Esophagus muscularis mucosa (tissue), 4 donors: ENCODE data around the gene IL4R. TPM values are rescaled to one million over a fixed set of nuclear protein-coding genes. Genes with fewer than 3 reads are reported as not detected.
A peak's percentile ranks its signal among the peaks of the same experiment; 100 is the strongest.

Experiments used
- DNase-seq: peaks from one replicate; pipeline ENCODE4 v3.0.0-alpha.2; 2017; ENCODE audit errors: extremely low spot score
- H3K27ac ChIP-seq, 4 donors: fragments of 200-600 bp; sonication (generic); replicated peaks in 1 of 4; 1 replicate in 3 of 4; 2 replicates in 1 of 4; pipeline ENCODE4 v1.5.1; 2016 to 2019; ENCODE audit warnings: mild to moderate bottlenecking in 1 of 4
- H3K27me3 ChIP-seq, 4 donors: fragments of 200-600 bp; sonication (generic); one replicate each; pipeline versions ENCODE4 v1.5.1 to v1.6.0; 2016 to 2019
- H3K36me3 ChIP-seq, 4 donors: fragments of 200-600 bp; sonication (generic); one replicate each; pipeline ENCODE4 v1.5.1; 2016 to 2019
- H3K4me1 ChIP-seq, 4 donors: fragments of 200-600 bp; sonication (generic); one replicate each; pipeline ENCODE4 v1.5.1; 2016 to 2019
- H3K4me3 ChIP-seq, 4 donors: fragments of 200-600 bp; sonication (generic); 1 replicate in 2 of 4; 2 replicates in 2 of 4; pipeline ENCODE4 v1.5.1; 2016 to 2019; ENCODE audit warnings: mild to moderate bottlenecking in 4 of 4, moderate library complexity in 1 of 4
- H3K9me3 ChIP-seq, 4 donors: fragments of 200-600 bp; sonication (generic); 1 replicate in 3 of 4; 2 replicates in 1 of 4; pipeline ENCODE4 v1.5.1; 2016 to 2019
- EP300 ChIP-seq: sonication (generic); formaldehyde crosslinking; IDR thresholded peaks from one replicate; pipeline ENCODE4 v1.6.1; 2017; ENCODE audit warnings: antibody characterized with exemption
- POLR2A ChIP-seq: fragments of 450-650 bp; IDR thresholded peaks from one replicate; pipeline ENCODE4 v1.6.1; 2017; ENCODE audit warnings: antibody characterized with exemption, moderate library complexity, mild to moderate bottlenecking, low read depth
- POLR2AphosphoS5 ChIP-seq, 2 donors: sonication (generic); formaldehyde crosslinking; IDR thresholded peaks; one replicate each; pipeline ENCODE4 v1.6.1; 2017; ENCODE audit warnings: antibody characterized with exemption in 2 of 2
- WGBS: methylation state at CpG from one replicate; pipeline ENCODE4 v1.1.5; 2018; 5-methylcytosine and 5-hydroxymethylcytosine counted together
- intact Hi-C: fragments of 100-400 bp; cut with DNase I; formaldehyde crosslinking; loops from one replicate; pipeline ENCODE4 v1.15.1; 2023
- total RNA-seq, 4 donors: library from RNA; depleted of rRNA; stranded (reverse); fragments of >200 nt; gene quantifications; one replicate each; pipeline versions ENCODE4 v1.1.0 to v1.2.1, GENCODE V29; 2016
- TF ChIP-seq, protein P1 (sequence below), 3 experiments: fragments of 200-600 bp in 2 of 3; fragments of 450-650 bp in 1 of 3; sonication (generic) in 2 of 3; IDR thresholded peaks; one replicate each; pipeline ENCODE4 v1.5.1; 2017 to 2019; ENCODE audit warnings: antibody characterized with exemption in 3 of 3, mild to moderate bottlenecking in 2 of 3, moderate library complexity in 1 of 3

Gene IL4R
- total RNA-seq, 4 donors from 2014 or later: 72.7 to 167 (median 116) TPM

DNA sequence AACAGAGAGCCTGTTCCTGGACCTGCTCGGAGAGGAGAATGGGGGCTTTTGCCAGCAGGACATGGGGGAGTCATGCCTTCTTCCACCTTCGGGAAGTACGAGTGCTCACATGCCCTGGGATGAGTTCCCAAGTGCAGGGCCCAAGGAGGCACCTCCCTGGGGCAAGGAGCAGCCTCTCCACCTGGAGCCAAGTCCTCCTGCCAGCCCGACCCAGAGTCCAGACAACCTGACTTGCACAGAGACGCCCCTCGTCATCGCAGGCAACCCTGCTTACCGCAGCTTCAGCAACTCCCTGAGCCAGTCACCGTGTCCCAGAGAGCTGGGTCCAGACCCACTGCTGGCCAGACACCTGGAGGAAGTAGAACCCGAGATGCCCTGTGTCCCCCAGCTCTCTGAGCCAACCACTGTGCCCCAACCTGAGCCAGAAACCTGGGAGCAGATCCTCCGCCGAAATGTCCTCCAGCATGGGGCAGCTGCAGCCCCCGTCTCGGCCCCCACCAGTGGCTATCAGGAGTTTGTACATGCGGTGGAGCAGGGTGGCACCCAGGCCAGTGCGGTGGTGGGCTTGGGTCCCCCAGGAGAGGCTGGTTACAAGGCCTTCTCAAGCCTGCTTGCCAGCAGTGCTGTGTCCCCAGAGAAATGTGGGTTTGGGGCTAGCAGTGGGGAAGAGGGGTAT is 48.9 kb downstream of the IL4R start:
- Histone ChIP-seq H3K4me3 (no peak overlapping the region), H3K27me3 (no peaks in the 10 kb centered on the region), H3K4me1 (peaks cover 9 to 41% (median 29%) of the 10 kb centered on the region in 4 donors), H3K9me3 (no peaks in the 10 kb centered on the region), H3K27ac (peak overlapping the region in 3 of 4 donors; percentile 44 to 65 (median 52)), H3K36me3 (peaks cover 44 to 68% (median 67%) of the 10 kb centered on the region in 4 donors)
- intact Hi-C loops: no loop called here
- no peak for DNase-seq
- TF ChIP-seq, protein P1, sequence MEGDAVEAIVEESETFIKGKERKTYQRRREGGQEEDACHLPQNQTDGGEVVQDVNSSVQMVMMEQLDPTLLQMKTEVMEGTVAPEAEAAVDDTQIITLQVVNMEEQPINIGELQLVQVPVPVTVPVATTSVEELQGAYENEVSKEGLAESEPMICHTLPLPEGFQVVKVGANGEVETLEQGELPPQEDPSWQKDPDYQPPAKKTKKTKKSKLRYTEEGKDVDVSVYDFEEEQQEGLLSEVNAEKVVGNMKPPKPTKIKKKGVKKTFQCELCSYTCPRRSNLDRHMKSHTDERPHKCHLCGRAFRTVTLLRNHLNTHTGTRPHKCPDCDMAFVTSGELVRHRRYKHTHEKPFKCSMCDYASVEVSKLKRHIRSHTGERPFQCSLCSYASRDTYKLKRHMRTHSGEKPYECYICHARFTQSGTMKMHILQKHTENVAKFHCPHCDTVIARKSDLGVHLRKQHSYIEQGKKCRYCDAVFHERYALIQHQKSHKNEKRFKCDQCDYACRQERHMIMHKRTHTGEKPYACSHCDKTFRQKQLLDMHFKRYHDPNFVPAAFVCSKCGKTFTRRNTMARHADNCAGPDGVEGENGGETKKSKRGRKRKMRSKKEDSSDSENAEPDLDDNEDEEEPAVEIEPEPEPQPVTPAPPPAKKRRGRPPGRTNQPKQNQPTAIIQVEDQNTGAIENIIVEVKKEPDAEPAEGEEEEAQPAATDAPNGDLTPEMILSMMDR (IDR thresholded peaks at IDR 0.05): no peak
- TF ChIP-seq EP300 (no peak), POLR2AphosphoS5 (IDR thresholded peaks at IDR 0.05) (no peak), POLR2A (no peak)
- WGBS: 84% methylated on average over 10 of the region's 16 CpGs

GRCh38 chr16:27363246-27363632 is 49.5 kb downstream of the IL4R start:
- intact Hi-C loops: no loop called here
- no peak for TF ChIP-seq EP300
- TF ChIP-seq, protein P1 (IDR thresholded peaks at IDR 0.05): no peak
- no peak for TF ChIP-seq POLR2AphosphoS5 (IDR thresholded peaks at IDR 0.05)
- no peak for TF ChIP-seq POLR2A
- WGBS: 60% methylated on average over 1 of the region's 5 CpGs
- H3K27me3 ChIP-seq: no peaks in the 10 kb centered on the region
- H3K9me3 ChIP-seq: no peaks in the 10 kb centered on the region
- peaks cover 43 to 63% (median 61%) of the 10 kb centered on the region in 4 donors for H3K36me3 ChIP-seq
- H3K27ac ChIP-seq: peak overlapping the region in 3 of 4 donors; percentile 44 to 65 (median 52)
- H3K4me3 ChIP-seq: no peak overlapping the region
- no peak for DNase-seq
- peaks cover 12 to 46% (median 34%) of the 10 kb centered on the region in 4 donors for H3K4me1 ChIP-seq

DNA sequence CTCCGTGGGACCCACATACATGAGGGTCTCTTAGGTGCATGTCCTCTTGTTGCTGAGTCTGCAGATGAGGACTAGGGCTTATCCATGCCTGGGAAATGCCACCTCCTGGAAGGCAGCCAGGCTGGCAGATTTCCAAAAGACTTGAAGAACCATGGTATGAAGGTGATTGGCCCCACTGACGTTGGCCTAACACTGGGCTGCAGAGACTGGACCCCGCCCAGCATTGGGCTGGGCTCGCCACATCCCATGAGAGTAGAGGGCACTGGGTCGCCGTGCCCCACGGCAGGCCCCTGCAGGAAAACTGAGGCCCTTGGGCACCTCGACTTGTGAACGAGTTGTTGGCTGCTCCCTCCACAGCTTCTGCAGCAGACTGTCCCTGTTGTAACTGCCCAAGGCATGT is 50.0 kb downstream of the IL4R start:
- H3K36me3 ChIP-seq: peaks cover 40 to 57% (median 56%) of the 10 kb centered on the region in 4 donors
- no peaks in the 10 kb centered on the region for H3K9me3 ChIP-seq
- H3K4me3 ChIP-seq: no peak overlapping the region
- H3K4me1 ChIP-seq: peaks cover 12 to 48% (median 37%) of the 10 kb centered on the region in 4 donors
- H3K27ac ChIP-seq: peak overlapping the region; percentile 44 to 65 (median 48)
- TF ChIP-seq POLR2A: no peak
- TF ChIP-seq POLR2AphosphoS5 (IDR thresholded peaks at IDR 0.05): peak; percentile 20 to 37
- TF ChIP-seq, protein P1 (IDR thresholded peaks at IDR 0.05): no peak
- WGBS: 89% methylated on average over 8 of the region's 9 CpGs
- no peaks in the 10 kb centered on the region for H3K27me3 ChIP-seq
- intact Hi-C loops: no loop called here
- no peak for DNase-seq

DNA sequence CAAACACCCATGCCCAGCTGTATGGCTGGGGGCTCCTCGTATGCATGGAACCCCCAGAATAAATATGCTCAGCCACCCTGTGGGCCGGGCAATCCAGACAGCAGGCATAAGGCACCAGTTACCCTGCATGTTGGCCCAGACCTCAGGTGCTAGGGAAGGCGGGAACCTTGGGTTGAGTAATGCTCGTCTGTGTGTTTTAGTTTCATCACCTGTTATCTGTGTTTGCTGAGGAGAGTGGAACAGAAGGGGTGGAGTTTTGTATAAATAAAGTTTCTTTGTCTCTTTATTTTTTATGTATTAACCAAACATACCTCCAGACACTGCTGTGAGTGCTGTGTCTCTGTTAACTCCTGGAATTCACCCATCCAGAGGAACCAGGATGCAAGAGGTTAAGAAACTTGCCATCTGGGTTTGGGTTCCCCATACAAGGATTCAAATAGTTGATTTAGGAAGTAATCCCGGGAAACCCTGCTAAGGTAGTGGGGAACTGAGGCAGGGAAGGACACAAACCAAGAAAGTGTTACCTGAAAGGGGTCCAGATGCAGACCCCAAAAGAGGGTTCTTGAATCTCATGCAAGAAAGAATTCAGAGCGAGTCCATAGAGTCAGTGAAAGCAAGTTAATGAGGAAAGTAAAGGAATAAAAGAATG is 50.8 kb downstream of the IL4R start:
- H3K27ac ChIP-seq: peak overlapping the region; percentile 44 to 65 (median 48)
- H3K27me3 ChIP-seq: no peaks in the 10 kb centered on the region
- peaks cover 32 to 49% (median 48%) of the 10 kb centered on the region in 4 donors for H3K36me3 ChIP-seq
- TF ChIP-seq, protein P1 (IDR thresholded peaks at IDR 0.05): no peak
- TF ChIP-seq POLR2A (no peak), POLR2AphosphoS5 (IDR thresholded peaks at IDR 0.05) (no peak), EP300 (no peak)
- intact Hi-C loops: no loop called here
- no peak for DNase-seq
- no peak overlapping the region for H3K4me3 ChIP-seq
- WGBS: 61% methylated on average over 5 of the region's 6 CpGs
- H3K4me1 ChIP-seq: peaks cover 12 to 48% (median 37%) of the 10 kb centered on the region in 4 donors
- no peaks in the 10 kb centered on the region for H3K9me3 ChIP-seq
